ENCODE results near the gene HAPLN1.

DNA sequence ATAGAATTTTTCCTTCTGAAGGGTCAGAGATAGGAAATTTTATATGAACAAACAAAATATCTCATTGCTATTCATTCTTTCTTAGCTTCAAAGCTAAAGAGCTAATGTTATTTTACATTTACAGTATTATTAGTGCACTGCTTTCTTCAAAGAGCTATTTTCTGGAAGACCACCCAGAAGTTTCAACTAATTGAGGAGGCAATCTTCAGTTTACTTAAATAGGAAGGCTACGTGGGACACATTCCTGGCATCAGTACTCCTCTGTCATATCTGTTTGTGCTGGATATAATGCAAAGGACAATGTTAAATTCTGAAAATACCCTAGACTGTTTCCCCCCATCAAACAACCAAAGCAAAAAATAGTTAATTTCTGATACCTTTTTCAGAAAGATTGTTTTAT is 30.8 kb downstream of the HAPLN1 start:
- TF ChIP-seq POLR2A (IDR thresholded peaks at IDR 0.05; ENCODE audit: low read length) (no peak), ZSCAN20 (CRISPR knock-in tag; IDR thresholded peaks at IDR 0.05) (no peak), CEBPB (IDR thresholded peaks at IDR 0.05) (no peak), ZNF302 (CRISPR knock-in tag; IDR thresholded peaks at IDR 0.05) (no peak), MYC (IDR thresholded peaks at IDR 0.05; ENCODE audit: borderline replicate concordance, low read length) (no peak), ZFP36 (IDR thresholded peaks at IDR 0.05; ENCODE audit: borderline replicate concordance, partially characterized antibody) (no peak), POLR2AphosphoS2 (conservative IDR thresholded peaks at IDR 0.05; ENCODE audit: low read length) (no peak), RNF2 (IDR thresholded peaks at IDR 0.05; ENCODE audit: borderline replicate concordance, low read depth) (no peak), CHD4 (IDR thresholded peaks at IDR 0.05; ENCODE audit: borderline replicate concordance) (no peak), NFE2L2 (conservative IDR thresholded peaks at IDR 0.05; ENCODE audit: low read length) (no peak)
- TF ChIP-seq, protein P1, sequence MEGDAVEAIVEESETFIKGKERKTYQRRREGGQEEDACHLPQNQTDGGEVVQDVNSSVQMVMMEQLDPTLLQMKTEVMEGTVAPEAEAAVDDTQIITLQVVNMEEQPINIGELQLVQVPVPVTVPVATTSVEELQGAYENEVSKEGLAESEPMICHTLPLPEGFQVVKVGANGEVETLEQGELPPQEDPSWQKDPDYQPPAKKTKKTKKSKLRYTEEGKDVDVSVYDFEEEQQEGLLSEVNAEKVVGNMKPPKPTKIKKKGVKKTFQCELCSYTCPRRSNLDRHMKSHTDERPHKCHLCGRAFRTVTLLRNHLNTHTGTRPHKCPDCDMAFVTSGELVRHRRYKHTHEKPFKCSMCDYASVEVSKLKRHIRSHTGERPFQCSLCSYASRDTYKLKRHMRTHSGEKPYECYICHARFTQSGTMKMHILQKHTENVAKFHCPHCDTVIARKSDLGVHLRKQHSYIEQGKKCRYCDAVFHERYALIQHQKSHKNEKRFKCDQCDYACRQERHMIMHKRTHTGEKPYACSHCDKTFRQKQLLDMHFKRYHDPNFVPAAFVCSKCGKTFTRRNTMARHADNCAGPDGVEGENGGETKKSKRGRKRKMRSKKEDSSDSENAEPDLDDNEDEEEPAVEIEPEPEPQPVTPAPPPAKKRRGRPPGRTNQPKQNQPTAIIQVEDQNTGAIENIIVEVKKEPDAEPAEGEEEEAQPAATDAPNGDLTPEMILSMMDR (IDR thresholded peaks at IDR 0.05) = no peak
- TF ChIP-seq, protein P2, sequence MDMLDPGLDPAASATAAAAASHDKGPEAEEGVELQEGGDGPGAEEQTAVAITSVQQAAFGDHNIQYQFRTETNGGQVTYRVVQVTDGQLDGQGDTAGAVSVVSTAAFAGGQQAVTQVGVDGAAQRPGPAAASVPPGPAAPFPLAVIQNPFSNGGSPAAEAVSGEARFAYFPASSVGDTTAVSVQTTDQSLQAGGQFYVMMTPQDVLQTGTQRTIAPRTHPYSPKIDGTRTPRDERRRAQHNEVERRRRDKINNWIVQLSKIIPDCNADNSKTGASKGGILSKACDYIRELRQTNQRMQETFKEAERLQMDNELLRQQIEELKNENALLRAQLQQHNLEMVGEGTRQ (IDR thresholded peaks at IDR 0.05) = no peak
- TF ChIP-seq, protein P3, sequence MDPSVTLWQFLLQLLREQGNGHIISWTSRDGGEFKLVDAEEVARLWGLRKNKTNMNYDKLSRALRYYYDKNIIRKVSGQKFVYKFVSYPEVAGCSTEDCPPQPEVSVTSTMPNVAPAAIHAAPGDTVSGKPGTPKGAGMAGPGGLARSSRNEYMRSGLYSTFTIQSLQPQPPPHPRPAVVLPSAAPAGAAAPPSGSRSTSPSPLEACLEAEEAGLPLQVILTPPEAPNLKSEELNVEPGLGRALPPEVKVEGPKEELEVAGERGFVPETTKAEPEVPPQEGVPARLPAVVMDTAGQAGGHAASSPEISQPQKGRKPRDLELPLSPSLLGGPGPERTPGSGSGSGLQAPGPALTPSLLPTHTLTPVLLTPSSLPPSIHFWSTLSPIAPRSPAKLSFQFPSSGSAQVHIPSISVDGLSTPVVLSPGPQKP (IDR thresholded peaks at IDR 0.05; ENCODE audit: low read depth, low read length) = no peak

Measured in A549 (cell line).